Measurements from ENCODE around the gene DIPK1A. TPM values are rescaled to one million over a fixed set of nuclear protein-coding genes. Genes with fewer than 3 reads are reported as not detected.

Gene DIPK1A
- total RNA-seq, 1 donor from 2014 or later = 3.6 TPM

DNA sequence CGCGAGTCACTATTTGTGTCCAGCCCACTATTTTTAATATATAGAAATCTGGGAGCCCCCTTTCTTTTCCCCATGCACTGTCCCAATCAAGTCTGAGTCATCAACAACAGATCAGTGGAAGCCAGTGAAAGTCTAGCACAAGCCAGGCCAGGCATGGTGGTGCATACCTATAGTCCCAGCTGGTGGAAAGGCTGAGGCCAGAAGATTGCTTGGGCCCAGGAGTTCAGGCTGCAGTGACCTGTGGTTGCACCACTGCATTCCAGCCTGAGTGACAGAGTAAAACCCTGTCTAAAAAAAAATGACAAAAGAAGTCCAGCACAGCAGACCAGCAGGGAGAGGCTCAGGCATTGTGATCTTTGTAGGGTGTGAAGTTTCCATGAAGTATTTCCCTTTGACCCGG lies 138.4 kb downstream of the DIPK1A start:
- Histone ChIP-seq H2AFZ (replicated peaks) (no peak overlapping the region), H3K9ac (no peak overlapping the region), H3K36me3 (no peaks in the 10 kb centered on the region), H3K4me2 (no peak overlapping the region), H3K4me3 (no peak overlapping the region), H3K9me3 (ENCODE audit: low read depth) (no peaks in the 10 kb centered on the region), H3K79me2 (ENCODE audit: low read depth) (no peaks in the 10 kb centered on the region), H3K4me1 (no peaks in the 10 kb centered on the region), H3F3A (ENCODE audit: low read depth) (no peaks in the 10 kb centered on the region), H4K20me1 (ENCODE audit: low read depth) (no peaks in the 10 kb centered on the region), H3K27me3 (no peaks in the 10 kb centered on the region), H3K27ac (no peak overlapping the region)
- Mint-ChIP-seq H3K9me3 (no peaks in the 10 kb centered on the region), H3K36me3 (no peaks in the 10 kb centered on the region), H3K27me3 (ENCODE audit: insufficient read depth, low read depth) (peaks cover 6% of the 10 kb centered on the region), H3K4me1 (peaks cover 3% of the 10 kb centered on the region), H3K27ac (peak overlapping the region; percentile 29), H3K4me3 (no peak overlapping the region)
- peak; percentile 7 for DNase-seq (ENCODE audit: low spot score)
- TF ChIP-seq, protein P1, sequence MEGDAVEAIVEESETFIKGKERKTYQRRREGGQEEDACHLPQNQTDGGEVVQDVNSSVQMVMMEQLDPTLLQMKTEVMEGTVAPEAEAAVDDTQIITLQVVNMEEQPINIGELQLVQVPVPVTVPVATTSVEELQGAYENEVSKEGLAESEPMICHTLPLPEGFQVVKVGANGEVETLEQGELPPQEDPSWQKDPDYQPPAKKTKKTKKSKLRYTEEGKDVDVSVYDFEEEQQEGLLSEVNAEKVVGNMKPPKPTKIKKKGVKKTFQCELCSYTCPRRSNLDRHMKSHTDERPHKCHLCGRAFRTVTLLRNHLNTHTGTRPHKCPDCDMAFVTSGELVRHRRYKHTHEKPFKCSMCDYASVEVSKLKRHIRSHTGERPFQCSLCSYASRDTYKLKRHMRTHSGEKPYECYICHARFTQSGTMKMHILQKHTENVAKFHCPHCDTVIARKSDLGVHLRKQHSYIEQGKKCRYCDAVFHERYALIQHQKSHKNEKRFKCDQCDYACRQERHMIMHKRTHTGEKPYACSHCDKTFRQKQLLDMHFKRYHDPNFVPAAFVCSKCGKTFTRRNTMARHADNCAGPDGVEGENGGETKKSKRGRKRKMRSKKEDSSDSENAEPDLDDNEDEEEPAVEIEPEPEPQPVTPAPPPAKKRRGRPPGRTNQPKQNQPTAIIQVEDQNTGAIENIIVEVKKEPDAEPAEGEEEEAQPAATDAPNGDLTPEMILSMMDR (IDR thresholded peaks at IDR 0.05) = no peak
- TF ChIP-seq EZH2phosphoT487 (IDR thresholded peaks at IDR 0.05) (no peak), EZH2 (IDR thresholded peaks at IDR 0.05) (no peak)

DNA sequence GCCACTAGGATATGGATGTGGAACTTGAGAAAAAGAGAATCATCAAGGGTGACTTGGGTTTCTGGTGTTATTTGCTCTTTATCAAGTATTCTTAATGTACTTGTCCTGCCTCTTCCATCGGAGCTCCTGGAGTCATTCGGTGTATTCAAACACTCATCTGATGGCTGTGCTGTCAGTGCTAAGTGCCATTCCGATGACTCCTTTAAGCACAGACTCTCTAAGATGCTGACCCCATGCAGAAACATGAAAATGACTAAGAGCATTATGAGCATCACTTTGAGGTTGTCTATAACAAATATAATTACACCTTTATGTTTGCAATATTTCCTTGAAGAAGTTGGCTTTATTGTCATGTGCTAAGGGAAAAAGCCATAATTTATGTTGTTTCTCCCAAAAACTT lies 140.7 kb downstream of the DIPK1A start:
- Mint-ChIP-seq H3K9me3 (no peaks in the 10 kb centered on the region), H3K4me1 (peaks cover 3% of the 10 kb centered on the region), H3K4me3 (no peak overlapping the region), H3K36me3 (no peaks in the 10 kb centered on the region), H3K27me3 (ENCODE audit: insufficient read depth, low read depth) (peaks cover 6% of the 10 kb centered on the region), H3K27ac (no peak overlapping the region)
- no peaks in the 10 kb centered on the region for H3K36me3 ChIP-seq
- no peaks in the 10 kb centered on the region for H3K79me2 ChIP-seq (ENCODE audit: low read depth)
- no peak overlapping the region for H3K9ac ChIP-seq
- no peaks in the 10 kb centered on the region for H3K27me3 ChIP-seq
- H3K4me2 ChIP-seq = no peak overlapping the region
- DNase-seq (ENCODE audit: low spot score) = no peak
- no peaks in the 10 kb centered on the region for H3K9me3 ChIP-seq (ENCODE audit: low read depth)
- no peaks in the 10 kb centered on the region for H3F3A ChIP-seq (ENCODE audit: low read depth)
- no peaks in the 10 kb centered on the region for H4K20me1 ChIP-seq (ENCODE audit: low read depth)
- no peak overlapping the region for H2AFZ ChIP-seq (replicated peaks)
- H3K4me1 ChIP-seq = no peaks in the 10 kb centered on the region
- TF ChIP-seq EZH2 (IDR thresholded peaks at IDR 0.05) = no peak
- TF ChIP-seq EZH2phosphoT487 (IDR thresholded peaks at IDR 0.05) = no peak
- TF ChIP-seq, protein P1 (IDR thresholded peaks at IDR 0.05) = no peak
- no peak overlapping the region for H3K4me3 ChIP-seq
- no peak overlapping the region for H3K27ac ChIP-seq

DNA sequence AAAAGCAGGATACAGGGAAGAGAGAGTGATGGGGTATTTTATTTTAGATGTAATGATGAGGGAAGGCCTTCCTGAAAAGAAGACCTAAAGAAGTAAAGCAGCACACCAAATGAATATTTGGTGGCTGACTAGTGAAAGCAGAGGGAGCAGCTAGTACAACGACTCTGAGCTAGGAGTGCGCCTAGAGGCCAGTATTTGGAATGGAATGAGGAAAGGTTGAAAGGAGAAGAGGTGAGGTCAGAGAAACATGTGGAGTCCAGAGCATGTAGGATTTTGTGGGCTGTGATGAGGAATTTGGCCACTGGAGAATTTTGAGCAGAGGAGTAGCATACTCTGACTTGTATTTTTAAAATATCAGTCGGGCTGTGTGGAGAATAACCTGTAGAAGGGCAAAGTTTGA lies 141.2 kb downstream of the DIPK1A start:
- Histone ChIP-seq H3F3A (ENCODE audit: low read depth) (no peaks in the 10 kb centered on the region), H3K4me2 (no peak overlapping the region), H3K4me3 (no peak overlapping the region), H3K36me3 (no peaks in the 10 kb centered on the region), H3K4me1 (no peaks in the 10 kb centered on the region), H3K9me3 (ENCODE audit: low read depth) (no peaks in the 10 kb centered on the region), H4K20me1 (ENCODE audit: low read depth) (no peaks in the 10 kb centered on the region), H3K27me3 (no peaks in the 10 kb centered on the region), H2AFZ (replicated peaks) (peak overlapping the region; percentile 20), H3K9ac (no peak overlapping the region), H3K79me2 (ENCODE audit: low read depth) (no peaks in the 10 kb centered on the region), H3K27ac (no peak overlapping the region)
- peaks cover 3% of the 10 kb centered on the region for H3K4me1 Mint-ChIP-seq
- H3K9me3 Mint-ChIP-seq = no peaks in the 10 kb centered on the region
- H3K4me3 Mint-ChIP-seq = no peak overlapping the region
- H3K36me3 Mint-ChIP-seq = no peaks in the 10 kb centered on the region
- peaks cover 6% of the 10 kb centered on the region for H3K27me3 Mint-ChIP-seq (ENCODE audit: insufficient read depth, low read depth)
- no peak overlapping the region for H3K27ac Mint-ChIP-seq
- TF ChIP-seq EZH2phosphoT487 (IDR thresholded peaks at IDR 0.05) = no peak
- TF ChIP-seq, protein P1 (IDR thresholded peaks at IDR 0.05) = no peak
- TF ChIP-seq EZH2 (IDR thresholded peaks at IDR 0.05) = no peak
- DNase-seq (ENCODE audit: low spot score) = no peak

Measured in neural progenitor cell (in vitro differentiated cells).